ENCODE results near the gene USE1.

USE1 gene

DNA sequence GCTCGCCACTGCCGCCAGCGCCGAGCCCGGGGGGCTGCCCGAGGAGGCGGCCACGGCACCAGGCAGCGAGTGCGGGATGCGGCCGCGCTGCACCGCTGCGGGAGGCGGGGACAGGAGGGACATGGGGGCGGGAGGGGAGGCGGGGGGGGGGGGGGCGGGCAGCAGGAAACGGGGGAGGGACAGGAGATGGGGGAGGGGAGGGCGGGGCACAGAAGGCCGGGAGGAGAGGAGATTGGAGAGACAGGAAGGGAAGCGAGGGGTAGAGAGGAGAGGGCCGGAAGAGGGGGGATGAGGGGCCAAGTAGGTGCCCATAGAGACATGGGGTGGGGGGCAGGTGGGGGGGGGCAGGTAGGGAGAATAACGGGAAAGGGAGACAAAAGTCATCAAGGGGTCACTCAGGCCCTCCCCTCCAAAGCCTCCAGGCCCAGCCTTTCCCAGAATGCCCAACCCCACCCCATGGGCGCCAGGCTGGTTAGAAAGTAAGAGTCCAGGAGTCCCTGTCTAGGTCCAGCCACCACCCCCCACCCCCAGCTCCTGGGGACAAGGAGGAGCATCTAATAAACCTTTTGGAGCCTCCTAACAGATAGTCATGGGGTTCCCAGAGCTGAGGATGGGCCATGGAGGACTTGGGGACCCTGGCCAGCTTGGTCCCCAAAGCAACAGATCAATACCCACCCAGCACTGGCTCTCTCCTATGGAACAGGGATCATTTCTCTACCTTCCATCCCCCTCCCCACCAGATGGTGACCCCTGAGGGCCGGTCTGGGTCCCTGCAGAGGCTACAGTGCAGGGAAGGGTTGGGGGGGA is 21.0 kb downstream of the USE1 start:
- DNase-seq (ENCODE audit: low read depth), result no peak

DNA sequence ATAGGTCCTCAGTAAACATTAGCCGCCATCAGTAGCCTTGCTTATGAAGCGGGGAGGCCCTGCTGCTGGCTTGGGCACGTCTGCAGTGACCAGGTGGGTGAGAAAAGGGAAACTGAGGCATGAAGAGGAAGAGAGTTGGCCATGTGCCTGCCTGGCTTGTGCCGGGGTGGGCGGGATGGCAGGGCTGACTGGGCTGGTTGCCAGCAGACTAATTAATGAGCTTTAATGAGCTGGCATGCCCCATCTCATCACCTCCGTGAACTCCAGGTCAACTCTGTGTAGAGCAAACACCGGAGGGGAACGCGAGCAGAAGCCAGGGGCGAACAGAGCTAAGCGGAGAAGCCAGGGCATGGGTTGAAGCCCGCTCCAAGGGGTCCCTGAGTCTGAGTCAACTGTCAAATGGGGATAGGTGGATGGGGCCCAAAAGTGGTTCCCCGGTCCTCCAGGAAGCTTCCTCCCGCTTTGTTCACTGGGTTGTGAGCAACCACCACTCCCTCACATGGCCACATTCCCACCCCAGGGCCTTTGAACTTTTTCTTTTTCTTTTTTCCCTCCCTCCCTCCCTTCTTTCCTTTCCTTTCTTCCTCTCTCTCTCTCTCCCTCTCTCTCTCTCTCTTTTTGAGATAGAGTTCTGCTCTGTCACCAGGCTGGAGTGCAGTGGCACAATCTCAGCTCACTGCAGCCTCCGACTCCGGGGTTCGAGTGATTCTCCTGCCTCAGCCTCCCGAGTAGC is 21.8 kb downstream of the USE1 start:
- DNase-seq (ENCODE audit: low read depth), result no peak

DNA sequence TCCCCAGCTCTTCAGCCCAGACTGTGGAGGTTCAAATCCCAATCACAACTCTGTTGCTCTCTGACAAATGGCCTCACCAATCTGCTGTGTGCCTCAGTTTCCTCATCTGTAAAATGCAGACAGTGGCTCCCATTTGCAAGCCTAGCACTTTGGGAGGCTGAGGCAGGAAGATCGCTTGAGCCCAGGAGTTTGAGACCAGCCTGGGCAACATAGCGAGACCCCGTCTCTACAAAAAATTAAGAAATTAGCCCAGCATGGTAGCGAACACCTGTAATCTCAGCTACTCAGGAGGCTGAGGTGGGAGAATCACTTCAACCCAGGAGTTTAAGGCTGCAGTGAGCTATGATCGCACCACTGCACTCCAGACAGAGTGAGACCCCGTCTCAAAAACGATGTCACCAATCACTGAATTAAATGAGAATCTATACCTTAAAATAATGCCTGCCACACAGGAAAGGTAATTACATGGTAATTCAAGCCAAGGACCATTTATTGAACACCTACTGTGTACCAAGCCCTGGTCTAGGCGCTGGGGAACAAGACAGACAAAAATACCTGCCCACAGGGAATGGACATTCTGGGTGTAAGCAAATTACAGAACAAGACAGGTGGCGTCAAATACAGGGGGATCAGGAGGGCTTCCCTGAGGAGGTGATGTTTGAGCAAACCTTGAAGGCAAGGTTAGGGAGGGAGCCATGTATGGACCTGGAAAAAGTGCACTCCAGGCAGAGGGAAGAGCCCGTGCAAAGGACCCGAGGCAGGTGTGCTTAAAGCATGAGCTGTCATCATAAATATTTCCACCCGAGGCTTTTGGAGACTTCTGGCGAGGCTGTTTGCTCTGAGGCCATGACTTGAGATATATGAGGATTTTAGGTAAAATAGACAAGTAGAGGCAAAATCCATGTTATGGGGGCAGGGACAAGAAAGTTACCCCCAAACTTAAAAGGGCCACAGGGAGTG is 22.9 kb downstream of the USE1 start:
- no peak for DNase-seq (ENCODE audit: low read depth)

DNA sequence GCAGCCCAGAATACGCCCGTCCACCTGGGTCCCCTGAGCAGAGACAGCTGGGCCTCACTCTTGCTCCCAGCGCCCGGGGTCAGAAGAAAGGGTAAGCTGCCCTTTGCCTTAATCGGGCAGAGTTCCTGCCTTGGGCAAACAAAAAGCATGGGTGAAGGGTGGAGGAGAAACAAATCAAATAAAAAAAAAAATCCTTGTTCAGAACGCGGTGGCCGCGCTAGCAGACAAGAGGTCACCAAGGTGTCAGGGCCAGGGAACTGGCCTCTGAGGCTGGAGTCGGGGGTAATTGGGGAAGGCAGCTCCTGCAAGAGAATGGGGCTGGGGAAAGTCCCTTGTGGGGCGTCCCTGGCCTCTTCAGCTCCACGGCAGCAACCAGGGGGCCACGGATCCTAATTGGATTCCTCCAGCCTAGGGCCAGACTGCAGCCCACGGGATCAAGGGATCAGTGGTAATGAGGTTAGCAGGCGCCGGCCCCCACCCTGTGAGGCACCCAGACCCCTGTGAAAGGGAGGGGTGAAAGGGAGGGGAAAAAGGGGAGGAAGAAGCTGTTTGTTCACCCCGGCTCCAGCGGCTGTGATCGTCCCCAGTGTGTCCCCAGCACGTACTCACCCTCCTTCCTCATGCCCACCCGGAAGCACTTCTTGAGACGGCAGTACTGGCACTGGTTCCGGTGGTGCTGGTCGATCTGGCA is 25.1 kb downstream of the USE1 start:
- no peak for DNase-seq (ENCODE audit: low read depth)

DNA sequence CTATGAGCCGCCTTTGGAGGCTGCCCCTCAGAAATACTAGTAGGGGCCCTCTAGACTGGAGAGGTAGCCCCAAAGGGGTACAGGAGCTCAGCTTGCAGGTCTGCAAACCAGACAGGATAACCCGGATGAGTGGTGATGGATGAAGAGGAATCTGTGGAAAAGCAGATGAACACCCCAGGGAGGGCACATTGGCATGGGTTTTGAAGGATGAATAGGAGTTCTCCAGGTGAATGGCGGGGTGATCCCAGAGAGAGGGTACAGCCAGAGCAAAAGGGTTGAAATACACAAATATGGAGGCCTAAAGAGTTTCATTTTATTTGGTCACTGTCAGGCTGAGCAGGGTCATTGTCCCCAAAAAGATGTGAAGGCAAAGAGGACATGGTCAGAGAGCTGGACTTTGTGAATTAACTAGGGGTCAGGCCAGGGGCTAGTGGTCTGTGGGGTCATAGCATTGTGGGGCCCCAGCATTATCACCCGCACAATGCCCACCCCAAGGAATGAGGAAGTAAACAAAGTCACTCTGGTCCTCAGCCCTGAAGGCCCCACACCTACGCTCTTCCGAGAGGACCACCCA is 25.8 kb downstream of the USE1 start:
- DNase-seq (ENCODE audit: low read depth), result no peak

DNA sequence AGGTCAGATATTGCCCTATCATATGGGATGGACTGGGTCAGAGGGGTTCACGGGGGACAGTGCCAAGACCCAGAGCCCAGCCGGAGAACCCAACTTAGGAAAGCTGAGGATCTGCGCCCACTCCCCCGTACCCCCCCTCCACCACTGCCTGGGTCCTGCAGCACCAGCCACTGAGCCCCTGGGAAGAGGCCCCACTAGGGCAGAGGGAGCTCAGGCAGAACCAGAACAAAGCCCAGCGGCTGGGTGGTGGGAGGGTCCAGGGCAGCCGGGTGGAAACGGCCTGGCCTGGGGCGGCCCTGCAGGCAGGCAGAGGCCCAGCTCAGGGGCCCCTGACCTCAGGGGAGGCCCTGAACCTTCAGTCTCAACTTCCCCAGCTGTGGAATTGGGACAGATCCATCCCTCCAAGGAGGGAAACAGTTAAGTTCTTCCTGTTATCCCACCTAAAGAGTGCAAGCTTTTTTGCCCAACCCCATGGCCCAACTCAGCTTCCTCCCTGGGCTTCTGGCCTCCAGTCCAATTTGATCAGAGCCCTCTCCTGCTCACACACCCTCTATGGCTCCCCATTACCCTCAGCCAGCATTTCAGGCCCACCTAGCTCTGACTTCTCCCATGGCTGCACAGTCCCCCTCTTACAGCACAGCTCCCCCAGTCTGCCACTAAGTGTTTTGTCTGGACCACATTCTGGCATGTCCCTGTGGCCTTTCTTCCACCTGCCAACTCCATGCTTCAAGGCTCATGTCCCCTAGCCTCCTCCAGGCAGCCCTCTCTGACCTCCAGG is 27.5 kb downstream of the USE1 start:
- DNase-seq (ENCODE audit: low read depth), result no peak

DNA sequence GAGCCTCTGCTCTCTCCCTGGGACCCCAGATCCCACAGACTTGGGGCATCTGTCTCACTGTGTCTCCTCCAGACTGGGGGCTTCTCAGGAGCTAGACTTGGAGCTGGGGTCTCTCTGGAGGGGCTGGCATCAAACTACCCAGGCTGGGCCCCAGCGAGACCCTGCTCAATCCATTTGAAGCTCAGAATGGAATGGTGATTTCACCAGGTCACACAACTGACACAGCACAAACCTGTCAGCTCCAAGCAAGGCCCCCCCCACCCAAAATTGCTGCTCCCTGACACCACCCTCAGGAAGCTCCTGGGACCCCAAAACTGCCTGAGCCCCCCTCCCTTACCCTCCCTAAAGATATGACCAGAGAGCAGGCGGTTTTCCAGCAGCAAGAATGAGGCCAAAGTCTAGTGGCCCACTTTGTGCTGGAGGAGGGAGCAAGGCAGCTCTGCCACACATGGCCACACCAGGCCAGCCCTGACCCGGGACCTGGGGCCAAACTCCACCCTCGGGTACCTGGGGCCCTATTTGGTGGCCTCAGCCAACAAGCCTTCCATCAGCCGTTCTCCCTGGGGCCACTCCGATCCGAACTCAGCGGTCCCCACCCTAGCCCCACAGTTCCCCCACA is 28.2 kb downstream of the USE1 start:
- no peak for DNase-seq (ENCODE audit: low read depth)

DNA sequence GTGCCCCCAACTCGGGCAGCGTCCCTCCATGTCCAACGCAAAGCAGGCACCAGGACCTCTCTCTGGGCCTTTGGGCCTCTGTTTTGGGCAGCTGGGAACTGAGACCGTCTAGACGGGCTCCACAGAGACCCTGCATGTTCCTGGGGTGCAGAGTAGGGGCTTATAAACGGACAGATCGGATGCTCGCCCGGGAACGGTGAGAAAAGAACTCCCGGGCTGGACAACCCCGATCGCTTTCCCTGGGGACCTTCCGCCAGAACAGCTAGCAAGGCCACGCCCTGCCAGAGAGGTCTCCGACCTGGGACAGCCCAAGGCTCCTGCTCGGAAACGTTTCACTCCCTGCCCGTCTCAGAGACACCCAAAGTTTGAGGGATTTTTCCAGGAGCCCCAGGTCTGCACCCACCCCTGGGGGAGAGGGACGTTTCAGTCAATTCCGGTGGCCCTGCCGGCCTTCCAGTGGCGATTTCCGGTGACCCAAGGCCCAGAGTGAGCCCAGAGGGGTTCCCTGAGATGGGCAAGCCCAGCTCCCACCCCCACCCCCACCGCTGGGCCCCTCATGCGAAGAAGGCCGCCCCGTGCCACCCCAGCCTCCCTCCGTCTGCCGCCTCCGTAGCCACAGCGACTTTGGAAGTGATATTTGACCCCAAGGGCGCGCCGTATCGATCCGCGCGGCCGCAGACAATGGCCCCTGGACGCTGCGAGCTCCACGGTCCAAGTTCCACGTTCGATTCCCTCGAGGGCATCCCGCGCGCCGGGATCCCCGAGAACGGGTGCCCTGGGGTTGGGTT is 28.9 kb downstream of the USE1 start:
- DNase-seq (ENCODE audit: low read depth), result no peak

DNA sequence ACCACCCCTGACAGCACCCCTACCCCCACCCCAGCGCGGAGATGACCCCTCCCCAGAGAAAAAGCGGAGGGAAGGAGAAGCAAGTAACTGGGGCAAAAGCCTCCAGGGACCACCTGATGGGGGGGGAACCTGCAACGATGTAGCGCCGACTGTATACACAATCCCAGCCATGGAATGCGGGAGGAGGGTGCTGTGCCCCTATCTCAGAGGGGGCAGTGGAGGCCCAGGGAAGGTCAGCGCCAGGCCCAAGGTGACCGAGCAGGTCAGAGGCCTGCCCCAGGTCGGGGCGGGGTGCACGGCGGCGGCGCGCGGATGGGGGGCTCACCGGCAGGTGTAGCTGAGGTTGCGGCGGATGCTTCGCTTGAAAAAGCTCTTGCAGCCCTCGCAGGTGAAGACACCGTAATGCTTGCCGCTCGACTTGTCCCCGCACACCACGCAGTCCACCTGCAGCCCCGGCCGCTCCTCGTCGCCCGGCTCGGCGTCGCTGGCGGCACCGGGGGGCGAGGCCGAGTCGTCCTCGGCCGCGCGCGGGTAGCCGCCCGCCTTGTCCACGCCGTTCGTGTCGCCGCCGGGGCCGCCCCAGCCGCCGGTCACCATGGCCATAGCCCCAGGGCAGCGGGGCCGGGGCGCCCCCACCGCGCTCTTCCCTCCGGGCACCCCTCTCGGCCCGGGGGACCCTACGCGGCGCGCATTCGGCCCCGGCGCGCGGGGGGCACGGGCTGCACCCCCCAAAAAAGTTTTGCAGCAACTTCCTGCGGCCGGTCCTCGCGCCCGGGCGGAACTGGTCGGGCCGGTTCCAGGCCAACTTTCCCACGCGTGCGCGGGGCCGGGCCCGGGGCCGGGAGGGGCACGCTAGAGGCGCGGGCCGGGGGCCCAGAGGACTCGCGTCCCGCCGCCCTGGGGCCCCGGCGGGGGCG is 29.7 kb downstream of the USE1 start:
- DNase-seq (ENCODE audit: low read depth), result no peak

DNA sequence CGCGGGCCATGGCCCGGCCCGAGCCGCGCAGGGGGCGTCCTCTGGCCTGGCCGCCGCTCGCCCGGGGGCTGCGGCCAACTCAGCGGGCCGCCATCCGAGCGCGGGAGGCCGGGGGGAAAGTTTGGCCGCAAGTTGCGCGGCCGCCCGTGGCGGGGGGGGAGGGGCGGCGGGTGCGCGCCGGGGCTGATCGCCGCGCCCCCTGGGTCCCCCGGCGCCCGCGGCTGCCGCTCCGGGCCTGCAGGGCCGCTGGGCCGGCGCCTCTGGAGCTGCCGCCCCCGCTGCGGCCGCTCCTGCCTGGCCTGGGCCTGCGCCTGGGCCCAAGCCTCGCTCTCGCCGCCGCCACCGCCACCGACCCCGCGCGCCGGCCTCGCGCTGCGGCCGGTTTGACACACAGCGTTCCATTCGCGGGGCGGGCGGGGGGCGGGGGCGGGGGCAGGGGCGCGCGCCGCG is 30.4 kb downstream of the USE1 start, which contains the start of gene NR2F6:
Gene NR2F6, minus strand, starts transcription at position 385 of the 450 bp plus-strand sequence. CDS start 699 bp downstream, outside the sequence.
- no peak for DNase-seq (ENCODE audit: low read depth)

DNA sequence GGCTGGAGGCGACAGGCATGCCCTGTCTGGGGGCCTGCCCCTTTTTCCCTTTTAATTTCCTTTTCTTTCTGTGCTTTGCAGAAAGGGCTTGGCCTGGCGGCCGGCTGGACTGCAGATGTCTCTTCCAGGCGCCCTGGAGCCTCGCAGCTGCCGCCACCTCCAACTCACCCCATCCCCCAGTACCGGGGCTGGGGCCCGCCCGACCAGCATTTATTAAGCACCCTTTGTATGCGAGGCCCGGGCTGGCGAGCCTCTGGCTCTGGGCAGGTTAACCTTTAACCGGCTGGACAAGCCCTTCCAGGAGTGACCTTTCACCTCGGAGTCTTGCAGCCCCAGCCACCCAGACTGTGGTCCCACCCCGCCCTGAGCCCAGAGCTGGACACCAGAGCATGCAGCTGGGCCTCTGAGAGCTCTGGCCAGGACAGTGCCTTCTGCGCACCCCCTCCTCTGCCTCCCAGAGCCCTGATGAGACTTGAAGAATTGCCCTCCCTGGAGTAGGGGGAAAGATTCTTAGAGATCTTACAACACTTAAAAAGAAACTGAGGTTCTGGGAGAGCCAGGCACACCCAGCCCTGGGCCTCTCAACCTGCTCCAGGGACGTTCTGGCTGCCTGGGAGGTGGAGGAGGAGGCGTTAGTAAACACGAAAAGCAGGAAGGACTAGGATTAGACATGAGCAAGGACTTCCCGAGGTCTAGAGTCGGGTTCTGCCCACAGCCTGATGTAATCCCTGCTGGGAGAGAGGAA is 31.7 kb downstream of the USE1 start:
- DNase-seq (ENCODE audit: low read depth), result no peak

DNA sequence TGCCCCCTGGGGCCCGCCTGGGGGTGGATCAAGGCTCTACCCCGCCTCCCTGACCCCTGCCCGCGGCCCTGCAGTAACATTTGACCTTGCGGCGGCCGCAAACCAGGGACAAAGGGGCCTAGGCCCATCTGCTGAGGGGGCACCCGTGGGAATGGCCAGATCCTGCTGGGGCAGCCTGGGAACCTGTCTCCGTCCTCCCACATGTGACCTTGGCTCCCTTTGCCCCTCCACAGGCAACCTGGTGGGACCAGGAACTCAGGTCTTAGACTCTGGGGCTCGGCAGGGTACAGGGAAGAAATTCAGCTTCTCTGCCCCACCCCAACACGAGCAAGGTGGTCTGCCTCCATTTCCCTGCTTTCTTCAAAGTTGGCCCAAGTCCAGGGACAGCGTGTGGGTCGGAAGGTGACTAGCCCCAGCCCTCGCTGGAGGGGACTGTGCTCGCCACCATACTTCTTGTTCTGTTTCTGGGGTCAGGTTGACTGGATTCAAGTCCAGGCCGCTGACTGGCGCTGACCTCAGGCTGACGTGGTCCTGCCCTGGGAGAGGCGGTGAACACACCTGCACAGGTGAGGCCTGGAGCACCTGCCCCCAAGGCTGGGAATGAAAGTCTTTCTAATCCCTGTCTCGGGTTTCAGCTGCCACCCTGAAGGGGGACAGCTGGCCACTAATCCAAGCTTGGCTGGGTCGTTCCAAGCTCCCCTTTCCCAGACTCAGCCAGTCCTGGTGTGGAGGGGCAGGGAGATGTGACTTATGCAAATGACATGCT is 33.0 kb downstream of the USE1 start:
- no peak for DNase-seq (ENCODE audit: low read depth)

DNA sequence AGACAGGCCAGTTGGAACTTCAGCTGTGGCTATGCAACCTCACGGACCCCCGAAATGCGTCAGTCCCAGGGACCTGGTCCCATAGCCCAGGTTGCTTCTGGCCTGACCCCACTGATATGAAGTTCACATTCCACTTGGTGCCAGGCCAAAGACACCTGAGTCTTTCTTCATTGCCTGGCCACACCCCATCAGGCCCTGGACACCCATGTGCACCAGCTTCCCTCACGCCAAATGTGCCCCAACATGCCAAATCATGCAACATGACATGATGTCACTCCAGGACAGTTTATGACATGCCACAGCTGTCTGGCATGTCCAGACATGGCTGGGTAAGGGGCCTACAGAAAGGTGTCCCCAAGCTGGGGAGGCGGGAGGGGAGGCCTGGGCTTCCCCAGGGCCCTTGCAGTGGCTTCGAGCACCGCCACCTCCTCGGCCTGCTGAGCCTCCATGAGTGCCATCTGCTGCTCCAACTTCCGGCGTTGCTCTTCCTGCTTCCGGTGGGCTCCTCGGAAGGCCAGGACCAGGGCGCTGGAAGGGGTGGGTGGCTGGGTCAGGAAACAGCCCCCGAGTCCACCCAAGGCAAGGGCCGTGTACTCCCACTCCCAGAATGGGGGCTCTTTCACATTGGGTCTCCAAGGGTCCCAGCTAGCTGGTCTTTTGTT is 34.9 kb downstream of the USE1 start:
- no peak for DNase-seq (ENCODE audit: low read depth)

DNA sequence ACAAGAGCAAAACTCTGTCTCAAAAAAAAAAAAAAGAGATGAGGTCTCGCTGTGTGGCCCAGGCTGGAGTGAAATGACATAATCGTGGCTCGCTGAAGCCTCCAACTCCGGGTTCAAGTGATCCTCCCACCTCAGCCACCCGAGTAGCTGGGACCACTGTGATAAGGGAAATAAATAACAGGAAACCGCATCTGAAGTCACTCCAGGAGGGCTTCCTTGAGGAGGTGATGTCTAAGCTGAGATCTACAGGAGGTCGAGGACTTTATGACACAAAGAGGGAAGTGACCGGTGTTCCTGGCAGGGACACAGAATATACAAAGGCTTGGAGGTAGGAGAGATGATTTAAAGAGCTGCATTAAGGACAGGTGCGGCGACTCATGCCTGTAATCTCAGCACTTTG is 39.5 kb downstream of the USE1 start:
- no peak for DNase-seq (ENCODE audit: low read depth)

DNA sequence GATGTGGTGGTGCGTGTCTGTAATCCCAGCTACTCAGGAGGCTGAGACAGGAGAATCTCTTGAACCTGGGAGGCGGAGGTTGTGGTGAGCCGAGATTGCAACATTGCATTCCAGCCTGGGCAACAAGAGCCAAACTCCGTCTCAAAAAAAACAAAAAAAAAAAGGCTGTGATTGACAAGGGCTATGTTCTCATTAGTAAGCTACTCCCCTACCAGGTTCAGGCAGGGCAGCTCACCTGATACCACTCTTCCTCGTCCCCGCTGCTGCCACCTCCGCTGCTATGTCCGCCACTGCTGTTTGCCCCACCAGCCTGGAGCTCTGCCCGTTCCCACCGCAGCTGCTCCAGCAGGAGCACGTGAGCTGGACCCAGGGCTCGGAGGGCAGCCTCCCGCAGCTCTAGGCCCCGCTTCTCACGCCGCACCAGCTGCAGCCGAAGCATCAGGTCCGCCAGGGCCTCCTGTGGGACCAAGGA is 40.0 kb downstream of the USE1 start:
- no peak for DNase-seq (ENCODE audit: low read depth)

DNA sequence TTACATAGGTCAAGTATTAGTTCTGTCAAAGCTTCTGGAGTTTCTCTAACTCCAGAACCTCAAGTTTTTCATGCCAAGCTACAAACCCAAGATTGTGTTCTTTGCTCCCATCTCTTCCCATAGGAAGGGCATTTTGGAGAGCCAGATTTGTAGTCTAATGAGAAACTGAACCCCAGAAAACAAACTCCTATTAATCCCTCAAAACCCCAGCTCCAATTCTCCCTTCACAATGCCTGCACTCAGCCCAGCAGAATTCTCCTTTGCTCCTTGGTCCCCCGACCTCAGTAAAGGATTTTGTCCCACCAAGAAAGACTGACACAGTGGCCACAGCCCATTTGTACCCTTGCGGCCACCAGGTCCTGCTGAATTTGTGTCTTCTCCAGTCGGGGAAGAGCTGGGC is 41.0 kb downstream of the USE1 start:
- no peak for DNase-seq (ENCODE audit: low read depth)

All from non-pigmented ciliary epithelial cell (primary cell).